Prostate gland (tissue), 2 donors: ENCODE results near the gene PLEKHA7. TPM values are rescaled to one million over a fixed set of nuclear protein-coding genes. Genes with fewer than 3 reads are reported as not detected.

ENCODE experiments used
- DNase-seq: peaks from one replicate; pipeline ENCODE4 v3.0.0-alpha.2; 2019; ENCODE audit warnings: low spot score
- H3K27ac ChIP-seq, 2 donors: fragments of 200-600 bp; sonication (generic); 2 replicates each; pipeline ENCODE4 v1.5.1; 2017 to 2019
- H3K27me3 ChIP-seq: fragments of 200-600 bp; sonication (generic); replicated peaks from 2 replicates; pipeline ENCODE4 v1.5.1; 2019; ENCODE audit not compliant: insufficient read depth
- H3K36me3 ChIP-seq, 2 donors: fragments of 200-600 bp; sonication (generic); 1 replicate in 1 of 2; 2 replicates in 1 of 2; pipeline versions ENCODE4 v1.5.1 to v1.8.1; 2017 to 2019
- H3K4me1 ChIP-seq: fragments of 200-600 bp; sonication (generic); replicated peaks from 2 replicates; pipeline ENCODE4 v1.5.1; 2019
- H3K4me3 ChIP-seq, 2 donors: fragments of 200-600 bp; sonication (generic); 2 replicates each; pipeline ENCODE4 v1.5.1; 2017 to 2019
- H3K9me3 ChIP-seq: fragments of 200-600 bp; sonication (generic); 2 replicates; pipeline ENCODE4 v1.5.1; 2017
- CTCF ChIP-seq, 4 experiments: fragments of 200-600 bp in 2 of 4; fragments of 450-650 bp in 2 of 4; sonication (generic) in 2 of 4; IDR thresholded peaks; 1 replicate in 3 of 4; 2 replicates in 1 of 4; pipeline ENCODE4 v1.5.1; 2016 to 2019; ENCODE audit warnings: antibody characterized with exemption in 4 of 4, mild to moderate bottlenecking in 2 of 4, moderate library complexity in 2 of 4
- POLR2A ChIP-seq: fragments of 450-650 bp; IDR thresholded peaks from one replicate; pipeline ENCODE4 v1.6.1; 2016; ENCODE audit warnings: antibody characterized with exemption, mild to moderate bottlenecking
- POLR2AphosphoS5 ChIP-seq: sonication (generic); formaldehyde crosslinking; IDR thresholded peaks from one replicate; pipeline ENCODE4 v1.6.1; 2017; ENCODE audit warnings: antibody characterized with exemption
- WGBS: methylation state at CpG from one replicate; pipeline ENCODE4 v1.1.5; 2018; 5-methylcytosine and 5-hydroxymethylcytosine counted together
- intact Hi-C: fragments of 100-400 bp; cut with DNase I; formaldehyde crosslinking; loops from one replicate; pipeline ENCODE4 v1.14.2; 2022
- total RNA-seq, 2 donors: library from RNA; depleted of rRNA; stranded (reverse); fragments of >200 nt; gene quantifications; one replicate each; pipeline ENCODE4 v1.1.0, GENCODE V29; 2016

PLEKHA7 gene
- total RNA-seq, 2 donors from 2014 or later = 14.6 to 38.3 TPM

DNA sequence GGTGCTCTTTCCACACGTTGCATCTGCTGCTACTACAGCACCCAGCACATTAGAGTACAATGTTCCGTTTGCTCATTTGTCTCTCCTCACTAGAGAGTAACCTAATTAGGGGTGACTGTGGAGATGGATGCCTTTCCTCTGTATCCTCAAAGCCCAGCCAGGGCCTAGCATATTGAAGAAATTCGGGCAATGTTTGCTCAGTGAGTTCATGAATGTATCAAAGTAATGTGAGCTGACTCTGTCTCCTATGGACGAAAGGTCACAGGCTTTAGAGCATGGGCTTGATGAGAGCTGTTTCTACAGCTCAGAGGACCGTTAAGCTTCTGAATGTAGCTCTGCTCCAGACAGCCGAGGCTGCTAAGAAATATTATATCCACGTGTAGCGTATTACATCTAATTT lies 208.3 kb downstream of the PLEKHA7 start:
- WGBS = 79% methylated on average over 8 of the region's 8 CpGs
- TF ChIP-seq CTCF (IDR thresholded peaks at IDR 0.05) (no peak), POLR2A (no peak), POLR2AphosphoS5 (no peak)
- Histone ChIP-seq H3K4me3 (no peak overlapping the region), H3K9me3 (no peaks in the 10 kb centered on the region), H3K4me1 (no peaks in the 10 kb centered on the region), H3K27ac (no peak overlapping the region), H3K27me3 (no peaks in the 10 kb centered on the region), H3K36me3 (no peaks in the 10 kb centered on the region)
- intact Hi-C loops = no loop called here
- no peak for DNase-seq

DNA sequence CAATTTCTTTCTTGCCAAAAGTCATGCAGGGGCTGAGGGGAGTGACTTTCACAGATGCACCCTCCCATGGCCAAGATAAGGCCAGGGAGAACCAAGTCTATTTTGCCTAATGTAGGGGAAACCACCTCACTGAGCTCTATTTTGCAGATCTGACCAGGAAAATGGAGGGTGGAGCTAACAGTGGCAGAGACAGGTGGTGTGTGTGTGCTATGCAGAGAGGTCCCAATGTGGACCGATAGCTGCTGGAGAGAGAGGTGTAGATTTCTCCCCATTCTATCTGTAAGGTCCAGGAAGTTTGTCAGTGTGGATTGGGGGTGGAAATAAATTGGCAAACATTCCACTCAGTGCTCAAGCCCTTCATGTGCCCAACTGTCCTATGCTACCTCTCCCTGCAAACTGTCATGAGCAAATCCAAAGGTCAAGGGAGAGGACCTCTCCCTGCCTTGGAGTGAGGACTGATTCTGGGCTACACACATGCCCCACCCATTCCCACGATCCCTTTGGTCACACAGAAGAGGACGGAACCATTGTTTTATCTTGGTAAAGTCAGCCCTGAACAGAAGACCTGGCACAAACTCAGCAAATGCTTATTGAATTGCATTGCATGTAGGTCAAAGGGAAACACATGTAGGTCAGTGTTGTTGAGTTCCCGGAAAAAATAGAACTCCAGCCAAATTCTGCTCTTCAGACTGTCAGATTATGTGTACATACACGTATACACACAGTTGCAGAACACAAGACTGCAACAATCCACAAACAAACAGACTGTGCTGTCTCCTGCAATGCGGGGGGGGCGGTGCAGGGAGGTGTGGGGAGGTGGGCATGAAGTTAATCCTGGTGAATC lies 209.9 kb downstream of the PLEKHA7 start:
- H3K4me1 ChIP-seq = no peaks in the 10 kb centered on the region
- H3K4me3 ChIP-seq = no peak overlapping the region
- no peak overlapping the region for H3K27ac ChIP-seq
- no peak for TF ChIP-seq POLR2AphosphoS5
- TF ChIP-seq CTCF (IDR thresholded peaks at IDR 0.05) = no peak
- no peak for TF ChIP-seq POLR2A
- H3K36me3 ChIP-seq = no peaks in the 10 kb centered on the region
- no peak for DNase-seq
- H3K27me3 ChIP-seq = no peaks in the 10 kb centered on the region
- WGBS = 54% methylated on average over 7 of the region's 7 CpGs
- intact Hi-C loops = no loop called here
- no peaks in the 10 kb centered on the region for H3K9me3 ChIP-seq

DNA sequence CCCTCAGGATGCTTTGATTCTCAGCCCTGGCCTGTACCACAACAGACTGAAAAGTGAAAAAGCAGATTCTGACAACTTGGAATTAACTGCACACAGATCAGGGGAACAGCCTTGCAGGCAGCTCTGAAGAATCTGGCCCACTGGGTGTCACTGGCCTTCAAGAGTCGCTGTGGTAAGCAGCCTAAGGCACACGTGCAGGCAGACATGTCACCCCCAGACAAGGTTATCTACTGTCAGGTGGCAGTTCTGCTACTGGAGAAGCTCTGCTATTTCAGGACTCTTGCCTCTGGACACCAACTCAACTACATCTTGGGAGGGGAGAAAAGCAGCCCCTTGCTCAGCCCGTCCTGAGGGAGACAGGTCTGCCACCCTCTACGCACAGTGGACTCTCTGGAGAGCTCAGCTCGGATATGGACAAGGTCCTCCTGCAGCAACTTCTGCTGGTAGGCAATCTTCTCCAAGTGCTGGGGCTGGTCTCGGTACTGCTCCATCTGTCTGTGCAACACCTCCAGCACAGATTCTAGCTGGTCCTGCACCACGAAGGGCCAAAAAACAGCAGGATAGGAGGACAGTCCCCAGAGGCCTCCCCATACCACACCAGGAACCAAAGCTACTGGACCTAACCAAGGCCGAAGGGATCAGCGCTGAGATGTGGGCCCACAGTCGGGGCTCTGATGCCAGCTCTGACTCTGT lies 212.8 kb downstream of the PLEKHA7 start:
- 95% methylated on average over 10 of the region's 10 CpGs for WGBS
- TF ChIP-seq CTCF (IDR thresholded peaks at IDR 0.05) = no peak
- no peak for TF ChIP-seq POLR2A
- TF ChIP-seq POLR2AphosphoS5 = no peak
- intact Hi-C loops = no loop called here
- Histone ChIP-seq H3K4me3 (no peak overlapping the region), H3K27me3 (no peaks in the 10 kb centered on the region), H3K36me3 (no peaks in the 10 kb centered on the region), H3K27ac (no peak overlapping the region), H3K4me1 (no peaks in the 10 kb centered on the region), H3K9me3 (no peaks in the 10 kb centered on the region)
- no peak for DNase-seq

GRCh38 chr11:16800382-16800781 lies 213.8 kb downstream of the PLEKHA7 start:
- H3K4me1 ChIP-seq = no peaks in the 10 kb centered on the region
- H3K27ac ChIP-seq = no peak overlapping the region
- H3K4me3 ChIP-seq = no peak overlapping the region
- no peak for DNase-seq
- no peak for TF ChIP-seq CTCF (IDR thresholded peaks at IDR 0.05)
- TF ChIP-seq POLR2A = no peak
- TF ChIP-seq POLR2AphosphoS5 = no peak
- H3K36me3 ChIP-seq = no peaks in the 10 kb centered on the region
- no peaks in the 10 kb centered on the region for H3K27me3 ChIP-seq
- intact Hi-C loops = no loop called here
- H3K9me3 ChIP-seq = no peaks in the 10 kb centered on the region
